Head of caudate nucleus (tissue), 42 donors: ENCODE data around the gene BAIAP2L1.

Experiments
- DNase-seq, 42 donors: peaks; one replicate each; pipeline versions ENCODE4 v3.0.0 to v3.0.0-alpha.2; 2020 to 2021; ENCODE audit warnings: mixed read lengths in 7 of 42
- intact Hi-C: fragments of 100-400 bp; cut with DNase I; formaldehyde crosslinking; loops from one replicate; pipeline ENCODE4 v1.15.0; 2022

The BAIAP2L1 gene

DNA sequence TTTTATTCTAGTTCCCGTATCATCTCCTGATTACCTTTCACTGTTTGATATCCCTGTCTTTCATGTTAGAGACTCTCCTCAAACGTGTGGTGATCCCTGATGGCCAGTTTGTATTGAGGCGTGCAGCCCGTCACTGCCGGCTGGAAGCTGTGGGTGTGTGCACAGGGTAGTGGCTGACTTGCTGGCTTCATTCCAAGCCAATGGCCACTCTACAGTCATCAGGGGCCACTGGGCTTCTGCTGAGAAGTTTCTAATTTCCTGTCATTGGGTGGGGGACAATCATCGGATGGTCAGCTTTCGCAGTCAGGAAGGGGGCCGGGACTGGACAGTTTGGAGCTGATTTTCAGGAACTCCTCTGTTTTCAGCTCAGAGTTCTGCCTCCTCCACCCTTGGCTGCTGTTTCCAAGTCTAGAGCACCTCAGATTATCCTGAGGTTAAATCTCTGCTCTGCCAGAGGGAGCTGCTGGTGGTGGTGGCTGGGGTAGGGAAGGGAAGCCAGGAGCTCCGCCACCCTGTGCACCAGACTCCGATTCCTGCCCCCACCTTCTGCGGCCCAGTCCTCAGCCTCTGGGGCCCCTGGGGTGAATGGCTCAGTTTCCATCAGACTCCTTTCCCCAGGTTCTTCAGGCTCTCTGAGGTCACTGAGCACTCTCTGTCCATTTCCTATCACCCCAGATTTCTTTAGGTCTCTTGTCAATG lies 34.9 kb downstream of the BAIAP2L1 start:
- intact Hi-C loops, result no loop called here
- no peak for DNase-seq

- no peak for DNase-seq
- intact Hi-C loops, result no loop called here
Observed at GRCh38 chr7:98364220-98364619, 36.7 kb downstream of the BAIAP2L1 start.

DNA sequence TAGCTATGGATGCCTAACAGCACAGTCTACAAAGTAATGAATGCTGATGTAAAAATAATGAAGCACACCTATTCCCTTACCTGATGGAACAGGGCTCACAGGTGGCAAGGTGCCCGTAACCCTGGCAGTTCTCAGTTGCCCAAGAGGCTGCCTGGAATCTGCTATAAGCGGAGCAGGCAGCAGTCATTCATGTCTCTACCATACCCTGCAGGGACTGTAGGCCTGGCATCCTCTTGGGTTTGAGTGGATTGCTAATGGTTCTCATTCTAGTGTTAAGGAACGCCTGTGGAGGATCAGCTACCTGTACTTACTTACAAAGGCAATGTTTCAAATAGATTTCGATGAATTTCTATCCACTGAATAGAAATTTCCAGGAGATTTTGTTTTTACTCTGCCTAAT lies 38.4 kb downstream of the BAIAP2L1 start:
- no peak for DNase-seq
- intact Hi-C loops, result no loop called here

- intact Hi-C loops, result no loop called here
- no peak for DNase-seq
Observed at GRCh38 chr7:98360221-98361130, 40.4 kb downstream of the BAIAP2L1 start.

DNA sequence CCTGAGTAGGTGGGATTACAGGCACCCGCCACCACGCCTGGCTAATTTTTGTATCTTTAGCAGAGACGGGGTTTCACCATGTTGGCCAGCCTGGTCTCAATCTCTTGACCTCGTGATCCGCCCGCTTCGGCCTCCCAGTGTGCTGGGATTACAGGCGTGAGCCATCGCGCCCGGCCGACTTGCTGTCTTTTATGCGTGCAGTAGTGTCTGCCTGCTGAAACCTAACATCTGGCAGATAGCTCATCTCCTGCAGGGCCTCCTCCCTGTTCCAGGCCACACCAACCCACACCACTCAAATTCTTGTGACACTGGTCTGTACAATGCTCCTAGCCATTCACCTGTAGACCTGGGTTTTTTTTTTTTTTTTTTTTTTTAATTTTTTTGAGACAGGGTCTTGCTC lies 41.5 kb downstream of the BAIAP2L1 start:
- intact Hi-C loops, result no loop called here
- DNase-seq, result no peak

DNA sequence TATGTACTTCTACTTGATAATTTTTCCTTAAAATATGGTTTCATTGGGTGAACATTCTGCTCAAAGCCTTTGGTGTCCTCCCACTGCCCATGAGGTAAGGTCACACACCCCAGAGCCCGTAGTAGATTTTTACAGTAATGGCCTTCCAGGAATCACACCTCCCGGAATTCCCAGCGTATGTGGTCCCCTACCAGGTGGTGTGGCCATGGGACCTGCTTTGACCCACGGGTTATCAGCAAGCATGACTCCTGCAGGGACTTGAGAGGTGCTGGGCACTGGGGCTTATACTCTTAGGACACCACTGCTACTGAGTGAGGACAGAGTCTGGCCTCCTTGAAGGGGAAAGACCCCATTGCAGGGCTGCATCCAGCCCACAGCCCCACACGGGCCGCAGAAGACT lies 42.2 kb downstream of the BAIAP2L1 start:
- DNase-seq, result no peak
- intact Hi-C loops, result no loop called here

GRCh38 chr7:98357751-98358161 lies 43.1 kb downstream of the BAIAP2L1 start:
- no peak for DNase-seq
- intact Hi-C loops, result no loop called here

DNA sequence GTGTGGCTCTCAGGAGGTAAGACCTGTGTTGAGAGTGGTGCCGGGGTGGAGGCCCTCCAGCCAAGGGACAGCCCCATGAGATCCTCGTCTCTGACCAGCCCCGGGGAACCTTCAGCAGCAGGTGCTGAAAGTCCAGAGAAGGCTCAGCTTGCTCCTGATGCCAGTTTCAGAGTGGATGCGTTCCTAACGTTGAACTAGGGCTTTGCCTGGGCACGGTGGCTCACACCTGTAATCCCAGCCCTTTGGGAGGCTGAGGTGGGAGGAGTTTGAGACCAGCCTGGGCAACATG lies 45.7 kb downstream of the BAIAP2L1 start:
- DNase-seq, result no peak
- intact Hi-C loops, result no loop called here

GRCh38 chr7:98354511-98355249 lies 46.2 kb downstream of the BAIAP2L1 start:
- no peak for DNase-seq
- intact Hi-C loops, result no loop called here

DNA sequence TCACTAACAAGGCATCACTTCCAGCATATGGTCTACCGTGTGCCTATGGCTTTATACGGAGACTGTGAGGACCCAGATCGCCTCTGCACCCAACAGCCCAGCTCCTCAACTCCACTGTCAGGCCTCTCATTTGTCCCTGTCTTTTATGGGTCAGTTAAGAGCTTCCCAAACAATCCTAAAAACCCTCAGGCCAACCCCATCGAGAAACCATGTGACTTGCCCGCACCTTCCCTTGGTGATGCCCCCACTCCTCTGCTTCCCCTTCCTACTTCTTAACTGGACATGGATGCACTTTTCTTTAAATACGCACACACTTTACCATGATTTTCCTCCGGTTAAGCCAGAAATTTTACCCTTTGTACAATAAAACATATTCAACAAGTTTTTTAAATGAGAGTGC lies 46.8 kb downstream of the BAIAP2L1 start:
- intact Hi-C loops, result no loop called here
- no peak for DNase-seq

GRCh38 chr7:98352621-98353020 lies 48.3 kb downstream of the BAIAP2L1 start:
- DNase-seq, result no peak
- intact Hi-C loops, result no loop called here

- intact Hi-C loops, result no loop called here
- no peak for DNase-seq
Observed at GRCh38 chr7:98351136-98351535, 49.8 kb downstream of the BAIAP2L1 start.

- intact Hi-C loops, result no loop called here
- no peak for DNase-seq
Observed at GRCh38 chr7:98348726-98349474, 52.0 kb downstream of the BAIAP2L1 start.

DNA sequence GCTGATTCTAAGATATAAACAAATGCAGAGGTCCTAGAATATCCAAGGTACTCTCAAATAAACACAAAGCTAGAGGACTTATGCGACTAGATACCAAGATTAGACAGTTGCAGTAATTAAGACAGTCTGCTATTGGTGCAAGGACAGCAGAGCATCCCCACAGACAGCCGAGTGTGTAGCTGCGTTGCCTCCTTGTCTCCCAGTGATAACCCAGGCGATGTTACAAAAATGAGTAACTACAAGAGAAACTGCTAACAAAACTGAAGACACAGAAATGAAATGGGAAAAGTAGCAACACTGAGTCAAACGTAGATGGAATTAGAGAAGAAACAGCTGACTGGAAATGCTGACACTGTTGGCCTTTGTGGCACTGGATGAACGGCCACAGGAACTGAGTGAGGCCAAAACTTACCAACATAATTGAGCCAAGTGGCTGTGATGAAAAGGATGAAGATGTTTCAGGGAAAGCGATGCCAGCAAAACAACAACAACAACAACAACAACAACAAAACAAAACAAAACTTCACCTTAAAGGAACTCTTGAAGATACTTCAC lies 54.3 kb downstream of the BAIAP2L1 start:
- no peak for DNase-seq
- intact Hi-C loops, result no loop called here

GRCh38 chr7:98341106-98341505 lies 59.8 kb downstream of the BAIAP2L1 start:
- no peak for DNase-seq
- intact Hi-C loops, result no loop called here

- DNase-seq, result no peak
- intact Hi-C loops, result no loop called here
Observed at GRCh38 chr7:98339043-98339442, 61.8 kb downstream of the BAIAP2L1 start.

- intact Hi-C loops, result no loop called here
- no peak for DNase-seq
Observed at GRCh38 chr7:98338441-98338840, 62.4 kb downstream of the BAIAP2L1 start.

DNA sequence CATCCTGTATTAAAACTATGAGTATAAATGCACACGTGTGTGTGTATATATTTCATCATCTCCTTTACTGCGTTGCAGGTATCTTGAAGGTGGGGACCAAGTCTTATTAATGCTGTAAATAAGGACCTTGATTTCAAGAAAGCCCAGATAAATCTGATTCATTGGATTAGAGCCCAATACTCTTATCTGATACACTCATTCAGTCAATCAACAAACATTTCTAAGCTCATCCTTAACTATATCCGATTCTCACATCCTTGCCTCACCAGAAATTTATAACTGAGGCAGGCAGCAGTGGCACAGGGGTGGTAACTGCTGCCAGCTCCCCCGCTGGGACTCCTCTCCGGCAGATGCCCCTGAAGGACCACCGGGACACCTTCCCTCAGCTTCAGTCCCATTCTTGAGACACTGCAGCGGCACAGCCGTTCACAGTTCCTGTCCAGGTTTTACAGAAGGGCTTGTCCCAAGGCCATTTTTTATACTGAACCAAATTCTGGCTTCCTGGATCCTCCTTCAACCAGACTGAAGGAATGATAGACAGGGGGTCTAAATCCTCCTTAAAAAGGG lies 65.4 kb downstream of the BAIAP2L1 start:
- DNase-seq, result no peak
- intact Hi-C loops, result no loop called here

- intact Hi-C loops, result no loop called here
Observed at GRCh38 chr7:98334081-98334480, 66.8 kb downstream of the BAIAP2L1 start.

More at GRCh38 chr7:98334081-98334480, 66.8 kb downstream of the BAIAP2L1 start:
- DNase-seq, result no peak
